Measurements from ENCODE around the gene ECEL1. TPM values are rescaled to one million over a fixed set of nuclear protein-coding genes. Genes with fewer than 3 reads are reported as not detected.
A peak's percentile ranks its signal among the peaks of the same experiment; 100 is the strongest.

Gene ECEL1
- total RNA-seq, 1 experiment from 2014 or later, result 23.3 TPM

GRCh38 chr2:232481322-232482140 is 6.1 kb downstream of the ECEL1 start:
- no peak overlapping the region for H3K27ac Mint-ChIP-seq
- CTCF ChIA-PET, result interaction anchor here (0.9 kb wide), 1 partner anchor 17 kb away, joined by 3 read pairs; no protein-coding TSS in a partner anchor
- peaks cover 35% of the 10 kb centered on the region for H3K27me3 Mint-ChIP-seq (ENCODE audit: low read depth)

More at GRCh38 chr2:232481322-232482140, 6.1 kb downstream of the ECEL1 start:
- no peak for ATAC-seq
- TF ChIP-seq SP1 (CRISPR knock-in tag; conservative IDR thresholded peaks at IDR 0.05) (no peak), ZNF232 (CRISPR knock-in tag; IDR thresholded peaks at IDR 0.05) (no peak), CTCF (IDR thresholded peaks at IDR 0.05) (no peak), HMGA2 (CRISPR knock-in tag; IDR thresholded peaks at IDR 0.05) (no peak), PRDM15 (CRISPR knock-in tag; IDR thresholded peaks at IDR 0.05) (no peak), TEAD4 (CRISPR knock-in tag; IDR thresholded peaks at IDR 0.05) (no peak), AR (CRISPR knock-in tag; IDR thresholded peaks at IDR 0.05) (no peak), GRHL2 (CRISPR knock-in tag; IDR thresholded peaks at IDR 0.05; ENCODE audit: insufficient replicate concordance, severe bottlenecking) (no peak), SOX15 (CRISPR knock-in tag; IDR thresholded peaks at IDR 0.05) (no peak), NFYB (CRISPR knock-in tag; conservative IDR thresholded peaks at IDR 0.05; ENCODE audit: low read depth) (no peak), ATF2 (CRISPR knock-in tag; IDR thresholded peaks at IDR 0.05; ENCODE audit: borderline replicate concordance, low read depth) (no peak), NR1H2 (CRISPR knock-in tag; IDR thresholded peaks at IDR 0.05) (no peak), ZNF425 (CRISPR knock-in tag; conservative IDR thresholded peaks at IDR 0.05) (no peak), E2F4 (CRISPR knock-in tag; IDR thresholded peaks at IDR 0.05; ENCODE audit: borderline replicate concordance, low read depth) (no peak), ZNF423 (CRISPR knock-in tag; IDR thresholded peaks at IDR 0.05) (no peak), USF2 (CRISPR knock-in tag; IDR thresholded peaks at IDR 0.05) (no peak), MYBL2 (CRISPR knock-in tag; IDR thresholded peaks at IDR 0.05) (no peak), ZNF219 (CRISPR knock-in tag; IDR thresholded peaks at IDR 0.05; ENCODE audit: borderline replicate concordance) (no peak), FOXP1 (CRISPR knock-in tag; IDR thresholded peaks at IDR 0.05; ENCODE audit: borderline replicate concordance) (no peak)
- DNase-seq (ENCODE audit: low spot score), result peak; percentile 8
- POLR2A ChIA-PET, result no interaction called here
- no peaks in the 10 kb centered on the region for H3K9me3 Mint-ChIP-seq
- H3K36me3 Mint-ChIP-seq, result no peaks in the 10 kb centered on the region
- no peak overlapping the region for H3K4me3 Mint-ChIP-seq
- peaks cover 5% of the 10 kb centered on the region for H3K4me1 Mint-ChIP-seq
